Endothelial cell of umbilical vein (primary cell): ENCODE data around the gene AGPAT1. TPM values are rescaled to one million over a fixed set of nuclear protein-coding genes. Genes with fewer than 3 reads are reported as not detected.

Experiments used
- BruUV-seq: library from RNA; stranded (reverse); fragments of 400-500 nt; replicated peaks from 2 replicates; lab custom pipeline; 2021; lab: Mats Ljungman, UMichigan
- CTCF ChIA-PET: fragments of 300-600, 350-600 bp; sonication (Branson Sonifier 250); formaldehyde crosslinking; loops from one replicate; lab custom pipeline; 2021; ENCODE audit warnings: antibody characterized with exemption, inconsistent platforms; lab: Charles Lee
- POLR2A ChIA-PET: fragments of 300-600, 350-600 bp; sonication (Branson Sonifier 250); formaldehyde crosslinking; loops from one replicate; lab custom pipeline; 2021; ENCODE audit warnings: antibody characterized with exemption, inconsistent platforms; lab: Charles Lee
- DNase-seq: peaks from one replicate; pipeline ENCODE4 v3.0.0-alpha.2; 2011; ENCODE audit warnings: low read depth, low spot score
- FAIRE-seq: peaks from 2 replicates; lab custom pipeline; 2011; peaks lifted over from hg19 to GRCh38; lab: Jason Lieb, UNC
- H2AFZ ChIP-seq: 2 replicates; pipeline ENCODE4 v1.6.0; 2012; ENCODE audit warnings: low read depth, low read length, control low read depth, inconsistent platforms
- H3K27ac ChIP-seq: 2 replicates; pipeline ENCODE4 v1.5.1; 2011; ENCODE audit warnings: low read depth, mild to moderate bottlenecking, control low read depth, low read length, moderate library complexity; ENCODE audit not compliant: insufficient read depth
- H3K27me3 ChIP-seq, 2 experiments: 2 replicates each; pipeline versions ENCODE4 v1.6.0 to v1.6.1; 2011; ENCODE audit warnings: low read length in 2 of 2, mixed read lengths in 1 of 2; ENCODE audit not compliant: control insufficient read depth in 2 of 2, insufficient read depth in 2 of 2
- H3K36me3 ChIP-seq, 2 experiments: 2 replicates in 1 of 2; 3 replicates in 1 of 2; pipeline ENCODE4 v1.5.1; 2011; ENCODE audit warnings: low read length in 2 of 2, mild to moderate bottlenecking in 1 of 2, moderate library complexity in 1 of 2; ENCODE audit not compliant: control insufficient read depth in 2 of 2, insufficient read depth in 2 of 2; ENCODE audit errors: extremely low read depth in 1 of 2
- H3K4me1 ChIP-seq: 3 replicates; pipeline ENCODE4 v1.5.1; 2011; ENCODE audit warnings: mild to moderate bottlenecking, low read length; ENCODE audit not compliant: control insufficient read depth, insufficient read depth; ENCODE audit errors: extremely low read depth
- H3K4me2 ChIP-seq: 2 replicates; pipeline ENCODE4 v1.6.1; 2011; ENCODE audit warnings: low read length, control low read depth, mixed read lengths; ENCODE audit not compliant: insufficient read depth
- H3K4me3 ChIP-seq, 3 experiments: fragments of 200-600 bp in 1 of 3; sonication (generic), shearing (Covaris generic) in 1 of 3; replicated peaks in 1 of 3; 2 replicates each; pipeline ENCODE4 v1.5.1; 2011 to 2016; ENCODE audit warnings: control low read depth in 3 of 3, low read length in 3 of 3, mild to moderate bottlenecking in 2 of 3, inconsistent platforms in 1 of 3, low read depth in 1 of 3, moderate library complexity in 1 of 3; ENCODE audit not compliant: insufficient read depth in 1 of 3
- H3K79me2 ChIP-seq: 2 replicates; pipeline ENCODE4 v1.6.0; 2012; ENCODE audit warnings: low read length, inconsistent platforms; ENCODE audit not compliant: control insufficient read depth, insufficient read depth
- H3K9ac ChIP-seq: replicated peaks from 2 replicates; pipeline ENCODE3; 2011; ENCODE audit warnings: low read length, control low read depth; ENCODE audit not compliant: insufficient read depth; ENCODE audit errors: extremely low read depth
- H3K9me1 ChIP-seq: replicated peaks from 3 replicates; pipeline ENCODE4 v1.6.0; 2011; ENCODE audit warnings: mild to moderate bottlenecking, low read length; ENCODE audit not compliant: control insufficient read depth, insufficient read depth; ENCODE audit errors: extremely low read depth
- H3K9me3 ChIP-seq: replicated peaks from 2 replicates; pipeline ENCODE4 v1.5.1; 2012; ENCODE audit warnings: low read length, inconsistent platforms; ENCODE audit not compliant: control insufficient read depth, insufficient read depth
- H4K20me1 ChIP-seq: replicated peaks from 2 replicates; pipeline ENCODE3; 2011; ENCODE audit warnings: mild to moderate bottlenecking, low read length; ENCODE audit not compliant: control insufficient read depth, insufficient read depth; ENCODE audit errors: extremely low read depth
- EZH2 ChIP-seq: IDR thresholded peaks from 2 replicates; pipeline ENCODE4 v1.6.1; 2012; ENCODE audit warnings: borderline replicate concordance, low read depth, mild to moderate bottlenecking, moderate library complexity, low read length, inconsistent platforms; ENCODE audit not compliant: severe bottlenecking
- FOS ChIP-seq: IDR thresholded peaks from 2 replicates; pipeline ENCODE4 v1.6.1; 2011; ENCODE audit warnings: mild to moderate bottlenecking, low read length, moderate library complexity, borderline replicate concordance; ENCODE audit not compliant: insufficient read depth
- GATA2 ChIP-seq: IDR thresholded peaks from 2 replicates; pipeline ENCODE4 v1.7.0; 2011; ENCODE audit warnings: low read depth, mild to moderate bottlenecking, moderate library complexity, mixed read lengths, low read length; ENCODE audit not compliant: insufficient read length, insufficient read depth
- MAX ChIP-seq: IDR thresholded peaks from 2 replicates; pipeline ENCODE4 v1.6.1; 2011; ENCODE audit not compliant: insufficient read depth, insufficient read length
- POLR2AphosphoS5 ChIP-seq: IDR thresholded peaks from 2 replicates; pipeline ENCODE4 v1.6.1; 2012; ENCODE audit warnings: low read depth, mild to moderate bottlenecking, control low read depth, low read length, moderate library complexity; ENCODE audit not compliant: insufficient read depth
- dilution Hi-C: fragments of 300-500 bp; cut with MboI; formaldehyde crosslinking; loops from one replicate; pipeline ENCODE4 v1.15.0; 2019; ENCODE audit warnings: low sequenced_read_pairs; ENCODE audit not compliant: extremely low pct_ligation_motif_present
- intact Hi-C: fragments of 100-400 bp; cut with micrococcal nuclease; formaldehyde crosslinking; loops from one replicate; pipeline ENCODE4 v1.10.0; 2022
- polyA plus RNA-seq, 4 experiments: library from polyadenylated mRNA; depleted of rRNA in 3 of 4; stranded (reverse) in 3 of 4; unstranded in 1 of 4; fragments of >200 nt; gene quantifications; 2 replicates each; pipeline versions ENCODE4 v1.2.1 to v1.2.3, GENCODE V29; 2011 to 2012; ENCODE audit warnings: missing spikeins in 1 of 4
- total RNA-seq: library from RNA; stranded (reverse); gene quantifications from 2 replicates; pipeline ENCODE4 v1.2.3, GENCODE V29; 2021

The AGPAT1 gene
- total and polyA plus RNA-seq, 2 donors (not counting 3 experiments of a cell fraction or from before 2014, with no cell fraction given) = 38.4 to 132 TPM

- no peaks in the 10 kb centered on the region for H3K9me3 ChIP-seq
- TSS peak; percentile 40 for BruUV-seq
- peaks cover 11% of the 10 kb centered on the region for H3K79me2 ChIP-seq
- H3K27me3 ChIP-seq = peaks cover 0 to 2% of the 10 kb centered on the region in 2 experiments
- H3K9ac ChIP-seq = peak overlapping the region; percentile 74
- FAIRE-seq (no peak), DNase-seq (no peak)
- TF ChIP-seq MAX = no peak
- TF ChIP-seq POLR2AphosphoS5 = no peak
- TF ChIP-seq FOS = no peak
- no peak for TF ChIP-seq EZH2
- TF ChIP-seq GATA2 = no peak
- peak overlapping the region; percentile 95 for H3K4me2 ChIP-seq
- H3K4me3 ChIP-seq = peak overlapping the region; percentile 78 to 89 (median 84)
- ChIA-PET CTCF (interaction anchor here (0.8 to 3.5 kb wide), 10 partner anchors 10 to 709 kb away, joined by 3 to 17 read pairs (median 4); partner anchors contain the start of genes EGFL8, GPSM3 and TAP2), POLR2A (interaction anchor here (1.1 kb wide), 1 partner anchor 66 kb away, joined by 5 read pairs; no protein-coding TSS in a partner anchor)
- peak overlapping the region; percentile 51 for H3K27ac ChIP-seq
- H3K4me1 ChIP-seq = peaks cover 20% of the 10 kb centered on the region
- H4K20me1 ChIP-seq = no peaks in the 10 kb centered on the region
- intact Hi-C loops = loop anchor here (1.0 kb wide), 3 partner anchors 25 to 66 kb away; partner anchors contain the start of genes AGPAT1 and PPT2
- peaks cover 0 to 11% of the 10 kb centered on the region in 2 experiments for H3K36me3 ChIP-seq
- H3K9me1 ChIP-seq = no peaks in the 10 kb centered on the region
- H2AFZ ChIP-seq = peak overlapping the region; percentile 86
- dilution Hi-C loops = no loop called here
Measured at GRCh38 chr6:32129297-32130088, 46.4 kb downstream of the AGPAT1 start.
